HEK293 (cell line): ENCODE results near the gene KIF2C.
A peak's percentile ranks its signal among the peaks of the same experiment; 100 is the strongest.

Experiments
- BCL11B ChIP-seq: fragments of 450-650 bp; formaldehyde crosslinking; IDR thresholded peaks from 2 replicates; pipeline ENCODE4 v1.5.1; 2016; ENCODE audit warnings: low read depth, missing biosample characterization, missing genetic modification characterization
- KLF8 ChIP-seq: fragments of 450-650 bp; formaldehyde crosslinking; IDR thresholded peaks from 2 replicates; pipeline ENCODE4 v1.5.1; 2016; ENCODE audit warnings: missing biosample characterization, missing genetic modification characterization
- MEIS1 ChIP-seq: sonication (generic); formaldehyde crosslinking; IDR thresholded peaks from 2 replicates; pipeline ENCODE4 v1.8.1; 2022; ENCODE audit warnings: missing genetic modification reagents, mild to moderate bottlenecking, borderline replicate concordance
- SALL2 ChIP-seq: fragments of 450-650 bp; formaldehyde crosslinking; IDR thresholded peaks from 2 replicates; pipeline ENCODE4 v1.5.0; 2017; ENCODE audit warnings: missing biosample characterization, mild to moderate bottlenecking, missing genetic modification characterization, borderline replicate concordance
- SCRT1 ChIP-seq: fragments of 450-650 bp; formaldehyde crosslinking; IDR thresholded peaks from 2 replicates; pipeline ENCODE4 v1.5.1; 2016; ENCODE audit warnings: missing biosample characterization, missing genetic modification characterization, borderline replicate concordance
- YY1 ChIP-seq: fragments of 450-650 bp; formaldehyde crosslinking; IDR thresholded peaks from 2 replicates; pipeline ENCODE4 v1.5.1; 2018; ENCODE audit warnings: missing biosample characterization, missing genetic modification characterization
- ZBTB17 ChIP-seq: fragments of 450-650 bp; formaldehyde crosslinking; IDR thresholded peaks from 2 replicates; pipeline ENCODE4 v1.5.1; 2016; ENCODE audit warnings: missing biosample characterization, missing genetic modification characterization
- ZIC2 ChIP-seq: fragments of 450-650 bp; formaldehyde crosslinking; IDR thresholded peaks from 2 replicates; pipeline ENCODE4 v1.5.1; 2016; ENCODE audit warnings: missing biosample characterization, missing genetic modification characterization
- ZNF175 ChIP-seq: fragments of 450-650 bp; formaldehyde crosslinking; IDR thresholded peaks from 2 replicates; pipeline ENCODE4 v1.5.1; 2016; ENCODE audit warnings: missing biosample characterization, missing genetic modification characterization
- ZNF221 ChIP-seq: fragments of 450-650 bp; formaldehyde crosslinking; IDR thresholded peaks from 2 replicates; pipeline ENCODE4 v1.5.1; 2017; ENCODE audit warnings: missing biosample characterization, missing genetic modification characterization, borderline replicate concordance
- ZNF223 ChIP-seq: fragments of 450-650 bp; formaldehyde crosslinking; IDR thresholded peaks from 2 replicates; pipeline ENCODE4 v1.5.1; 2016; ENCODE audit warnings: missing biosample characterization, missing genetic modification characterization
- ZNF473 ChIP-seq: fragments of 450-650 bp; formaldehyde crosslinking; IDR thresholded peaks from 2 replicates; pipeline ENCODE4 v1.5.1; 2017; ENCODE audit warnings: missing biosample characterization, missing genetic modification characterization
- ZNF544 ChIP-seq: fragments of 450-650 bp; formaldehyde crosslinking; IDR thresholded peaks from 2 replicates; pipeline ENCODE4 v1.5.0; 2017; ENCODE audit warnings: missing biosample characterization, missing genetic modification characterization
- ZNF571 ChIP-seq: fragments of 450-650 bp; formaldehyde crosslinking; IDR thresholded peaks from 2 replicates; pipeline ENCODE4 v1.5.0; 2017; ENCODE audit warnings: missing biosample characterization, missing genetic modification characterization
- ZNF629 ChIP-seq: fragments of 450-650 bp; formaldehyde crosslinking; IDR thresholded peaks from 2 replicates; pipeline ENCODE4 v1.5.1; 2017; ENCODE audit warnings: missing biosample characterization, missing genetic modification characterization
- ZNF654 ChIP-seq: fragments of 450-650 bp; formaldehyde crosslinking; IDR thresholded peaks from 2 replicates; pipeline ENCODE4 v1.5.1; 2016; ENCODE audit warnings: low read depth, missing biosample characterization, missing genetic modification characterization
- ZNF776 ChIP-seq: fragments of 450-650 bp; formaldehyde crosslinking; IDR thresholded peaks from 2 replicates; pipeline ENCODE4 v1.5.0; 2017; ENCODE audit warnings: missing biosample characterization, missing genetic modification characterization, borderline replicate concordance
- ZSCAN16 ChIP-seq: fragments of 450-650 bp; formaldehyde crosslinking; IDR thresholded peaks from 2 replicates; pipeline ENCODE4 v1.5.1; 2016; ENCODE audit warnings: missing biosample characterization, missing genetic modification characterization
- ZSCAN30 ChIP-seq: fragments of 450-650 bp; IDR thresholded peaks from 2 replicates; pipeline ENCODE4 v1.5.1; 2018; ENCODE audit warnings: missing biosample characterization, mild to moderate bottlenecking, missing genetic modification characterization, moderate library complexity
- TF ChIP-seq, protein P1 (sequence below): fragments of 450-650 bp; formaldehyde crosslinking; optimal IDR thresholded peaks from 2 replicates; pipeline ENCODE3; 2016; ENCODE audit warnings: missing biosample characterization, mild to moderate bottlenecking, missing genetic modification characterization
- TF ChIP-seq, protein P2 (sequence below): fragments of 450-650 bp; formaldehyde crosslinking; IDR thresholded peaks from 2 replicates; pipeline ENCODE4 v1.5.1; 2016; ENCODE audit warnings: missing biosample characterization, missing genetic modification characterization
- TF ChIP-seq, protein P3 (sequence below): fragments of 450-650 bp; formaldehyde crosslinking; IDR thresholded peaks from 2 replicates; pipeline ENCODE4 v1.5.1; 2017; ENCODE audit warnings: missing biosample characterization, missing genetic modification characterization
- TF ChIP-seq, protein P4 (sequence below): fragments of 450-650 bp; formaldehyde crosslinking; conservative IDR thresholded peaks from 2 replicates; pipeline ENCODE4 v1.5.1; 2016; ENCODE audit warnings: low read depth, missing biosample characterization, missing genetic modification characterization
- TF ChIP-seq, protein P5 (sequence below): fragments of 450-650 bp; formaldehyde crosslinking; IDR thresholded peaks from 2 replicates; pipeline ENCODE4 v1.5.1; 2016; ENCODE audit warnings: missing biosample characterization, missing genetic modification characterization
- TF ChIP-seq, protein P6 (sequence below): fragments of 450-650 bp; formaldehyde crosslinking; IDR thresholded peaks from 2 replicates; pipeline ENCODE4 v1.5.1; 2016; ENCODE audit warnings: missing biosample characterization, missing genetic modification characterization

The KIF2C gene

DNA sequence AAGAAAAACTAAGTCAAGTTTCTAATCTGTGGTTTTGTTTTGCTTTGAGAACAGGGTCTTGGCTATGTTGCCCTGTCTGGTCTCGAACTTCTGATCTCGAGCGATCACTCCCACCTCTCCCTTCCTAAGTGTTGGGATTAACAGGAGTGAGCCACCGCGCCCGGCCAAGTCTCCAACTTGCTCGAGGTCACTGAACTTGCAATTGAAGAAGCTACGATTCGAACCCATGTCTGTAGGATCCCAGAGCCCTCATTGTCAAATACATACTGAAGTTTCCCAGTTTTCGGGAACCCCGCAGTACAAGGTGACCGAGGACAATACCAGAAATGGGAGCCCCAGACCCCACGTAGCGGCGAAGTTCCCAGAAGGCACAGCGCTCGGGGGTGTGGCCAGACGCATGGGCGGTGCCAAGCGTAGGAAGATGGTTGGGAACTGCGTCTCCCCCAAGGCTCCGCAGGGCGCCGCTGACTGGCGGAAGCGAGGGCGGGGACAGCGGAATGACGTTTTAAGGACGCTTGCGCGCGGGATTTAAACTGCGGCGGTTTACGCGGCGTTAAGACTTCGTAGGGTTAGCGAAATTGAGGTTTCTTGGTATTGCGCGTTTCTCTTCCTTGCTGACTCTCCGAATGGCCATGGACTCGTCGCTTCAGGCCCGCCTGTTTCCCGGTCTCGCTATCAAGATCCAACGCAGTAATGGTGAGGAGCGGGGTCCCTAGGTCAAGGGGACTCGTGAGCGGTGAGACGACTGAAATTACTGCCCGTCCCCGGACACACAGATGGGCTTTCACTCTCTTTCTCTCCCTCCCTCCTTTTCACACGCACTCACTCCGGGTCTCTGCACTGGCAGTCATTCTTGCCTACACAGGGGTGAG lies at the start of gene KIF2C (continued):
- TF ChIP-seq ZNF776 (tag by site-specific recombination) (no peak), ZNF473 (tag by site-specific recombination) (no peak), ZNF571 (tag by site-specific recombination) (no peak), ZBTB17 (tag by site-specific recombination) (peak; percentile 75), KLF8 (tag by site-specific recombination) (peak; percentile 85), MEIS1 (no peak), ZIC2 (tag by site-specific recombination) (no peak), ZNF175 (tag by site-specific recombination) (no peak), BCL11B (no peak), ZNF221 (tag by site-specific recombination) (no peak), YY1 (no peak), SALL2 (no peak), ZNF223 (tag by site-specific recombination) (no peak), ZNF629 (tag by site-specific recombination) (peak; percentile 98), ZNF544 (no peak), ZSCAN30 (tag by site-specific recombination) (peak; percentile 23; the same call in 1 of the 2 replicates), ZSCAN16 (no peak), SCRT1 (tag by site-specific recombination) (no peak), ZNF654 (tag by site-specific recombination) (no peak)
- TF ChIP-seq, protein P1, sequence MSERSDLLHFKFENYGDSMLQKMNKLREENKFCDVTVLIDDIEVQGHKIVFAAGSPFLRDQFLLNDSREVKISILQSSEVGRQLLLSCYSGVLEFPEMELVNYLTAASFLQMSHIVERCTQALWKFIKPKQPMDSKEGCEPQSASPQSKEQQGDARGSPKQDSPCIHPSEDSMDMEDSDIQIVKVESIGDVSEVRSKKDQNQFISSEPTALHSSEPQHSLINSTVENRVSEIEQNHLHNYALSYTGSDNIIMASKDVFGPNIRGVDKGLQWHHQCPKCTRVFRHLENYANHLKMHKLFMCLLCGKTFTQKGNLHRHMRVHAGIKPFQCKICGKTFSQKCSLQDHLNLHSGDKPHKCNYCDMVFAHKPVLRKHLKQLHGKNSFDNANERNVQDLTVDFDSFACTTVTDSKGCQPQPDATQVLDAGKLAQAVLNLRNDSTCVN = peak; percentile 50
- TF ChIP-seq, protein P2, sequence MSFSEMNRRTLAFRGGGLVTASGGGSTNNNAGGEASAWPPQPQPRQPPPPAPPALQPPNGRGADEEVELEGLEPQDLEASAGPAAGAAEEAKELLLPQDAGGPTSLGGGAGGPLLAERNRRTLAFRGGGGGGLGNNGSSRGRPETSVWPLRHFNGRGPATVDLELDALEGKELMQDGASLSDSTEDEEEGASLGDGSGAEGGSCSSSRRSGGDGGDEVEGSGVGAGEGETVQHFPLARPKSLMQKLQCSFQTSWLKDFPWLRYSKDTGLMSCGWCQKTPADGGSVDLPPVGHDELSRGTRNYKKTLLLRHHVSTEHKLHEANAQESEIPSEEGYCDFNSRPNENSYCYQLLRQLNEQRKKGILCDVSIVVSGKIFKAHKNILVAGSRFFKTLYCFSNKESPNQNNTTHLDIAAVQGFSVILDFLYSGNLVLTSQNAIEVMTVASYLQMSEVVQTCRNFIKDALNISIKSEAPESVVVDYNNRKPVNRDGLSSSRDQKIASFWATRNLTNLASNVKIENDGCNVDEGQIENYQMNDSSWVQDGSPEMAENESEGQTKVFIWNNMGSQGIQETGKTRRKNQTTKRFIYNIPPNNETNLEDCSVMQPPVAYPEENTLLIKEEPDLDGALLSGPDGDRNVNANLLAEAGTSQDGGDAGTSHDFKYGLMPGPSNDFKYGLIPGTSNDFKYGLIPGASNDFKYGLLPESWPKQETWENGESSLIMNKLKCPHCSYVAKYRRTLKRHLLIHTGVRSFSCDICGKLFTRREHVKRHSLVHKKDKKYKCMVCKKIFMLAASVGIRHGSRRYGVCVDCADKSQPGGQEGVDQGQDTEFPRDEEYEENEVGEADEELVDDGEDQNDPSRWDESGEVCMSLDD (tag by site-specific recombination) = peak; percentile 70; the same call in 1 of the 2 replicates
- TF ChIP-seq, protein P3, sequence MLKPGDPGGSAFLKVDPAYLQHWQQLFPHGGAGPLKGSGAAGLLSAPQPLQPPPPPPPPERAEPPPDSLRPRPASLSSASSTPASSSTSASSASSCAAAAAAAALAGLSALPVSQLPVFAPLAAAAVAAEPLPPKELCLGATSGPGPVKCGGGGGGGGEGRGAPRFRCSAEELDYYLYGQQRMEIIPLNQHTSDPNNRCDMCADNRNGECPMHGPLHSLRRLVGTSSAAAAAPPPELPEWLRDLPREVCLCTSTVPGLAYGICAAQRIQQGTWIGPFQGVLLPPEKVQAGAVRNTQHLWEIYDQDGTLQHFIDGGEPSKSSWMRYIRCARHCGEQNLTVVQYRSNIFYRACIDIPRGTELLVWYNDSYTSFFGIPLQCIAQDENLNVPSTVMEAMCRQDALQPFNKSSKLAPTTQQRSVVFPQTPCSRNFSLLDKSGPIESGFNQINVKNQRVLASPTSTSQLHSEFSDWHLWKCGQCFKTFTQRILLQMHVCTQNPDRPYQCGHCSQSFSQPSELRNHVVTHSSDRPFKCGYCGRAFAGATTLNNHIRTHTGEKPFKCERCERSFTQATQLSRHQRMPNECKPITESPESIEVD = no peak
- TF ChIP-seq, protein P4, sequence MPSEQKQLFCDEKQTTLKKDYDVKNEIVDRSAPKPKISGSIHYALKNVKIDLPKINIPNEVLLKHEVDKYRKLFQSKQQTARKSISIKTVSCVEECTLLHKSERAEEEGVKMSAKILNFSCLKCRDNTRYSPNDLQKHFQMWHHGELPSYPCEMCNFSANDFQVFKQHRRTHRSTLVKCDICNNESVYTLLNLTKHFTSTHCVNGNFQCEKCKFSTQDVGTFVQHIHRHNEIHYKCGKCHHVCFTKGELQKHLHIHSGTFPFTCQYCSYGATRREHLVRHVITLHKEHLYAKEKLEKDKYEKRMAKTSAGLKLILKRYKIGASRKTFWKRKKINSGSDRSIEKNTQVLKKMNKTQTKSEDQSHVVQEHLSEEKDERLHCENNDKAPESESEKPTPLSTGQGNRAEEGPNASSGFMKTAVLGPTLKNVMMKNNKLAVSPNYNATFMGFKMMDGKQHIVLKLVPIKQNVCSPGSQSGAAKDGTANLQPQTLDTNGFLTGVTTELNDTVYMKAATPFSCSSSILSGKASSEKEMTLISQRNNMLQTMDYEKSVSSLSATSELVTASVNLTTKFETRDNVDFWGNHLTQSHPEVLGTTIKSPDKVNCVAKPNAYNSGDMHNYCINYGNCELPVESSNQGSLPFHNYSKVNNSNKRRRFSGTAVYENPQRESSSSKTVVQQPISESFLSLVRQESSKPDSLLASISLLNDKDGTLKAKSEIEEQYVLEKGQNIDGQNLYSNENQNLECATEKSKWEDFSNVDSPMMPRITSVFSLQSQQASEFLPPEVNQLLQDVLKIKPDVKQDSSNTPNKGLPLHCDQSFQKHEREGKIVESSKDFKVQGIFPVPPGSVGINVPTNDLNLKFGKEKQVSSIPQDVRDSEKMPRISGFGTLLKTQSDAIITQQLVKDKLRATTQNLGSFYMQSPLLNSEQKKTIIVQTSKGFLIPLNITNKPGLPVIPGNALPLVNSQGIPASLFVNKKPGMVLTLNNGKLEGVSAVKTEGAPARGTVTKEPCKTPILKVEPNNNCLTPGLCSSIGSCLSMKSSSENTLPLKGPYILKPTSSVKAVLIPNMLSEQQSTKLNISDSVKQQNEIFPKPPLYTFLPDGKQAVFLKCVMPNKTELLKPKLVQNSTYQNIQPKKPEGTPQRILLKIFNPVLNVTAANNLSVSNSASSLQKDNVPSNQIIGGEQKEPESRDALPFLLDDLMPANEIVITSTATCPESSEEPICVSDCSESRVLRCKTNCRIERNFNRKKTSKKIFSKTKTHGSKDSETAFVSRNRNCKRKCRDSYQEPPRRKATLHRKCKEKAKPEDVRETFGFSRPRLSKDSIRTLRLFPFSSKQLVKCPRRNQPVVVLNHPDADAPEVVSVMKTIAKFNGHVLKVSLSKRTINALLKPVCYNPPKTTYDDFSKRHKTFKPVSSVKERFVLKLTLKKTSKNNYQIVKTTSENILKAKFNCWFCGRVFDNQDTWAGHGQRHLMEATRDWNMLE (tag by site-specific recombination) = no peak
- TF ChIP-seq, protein P5, sequence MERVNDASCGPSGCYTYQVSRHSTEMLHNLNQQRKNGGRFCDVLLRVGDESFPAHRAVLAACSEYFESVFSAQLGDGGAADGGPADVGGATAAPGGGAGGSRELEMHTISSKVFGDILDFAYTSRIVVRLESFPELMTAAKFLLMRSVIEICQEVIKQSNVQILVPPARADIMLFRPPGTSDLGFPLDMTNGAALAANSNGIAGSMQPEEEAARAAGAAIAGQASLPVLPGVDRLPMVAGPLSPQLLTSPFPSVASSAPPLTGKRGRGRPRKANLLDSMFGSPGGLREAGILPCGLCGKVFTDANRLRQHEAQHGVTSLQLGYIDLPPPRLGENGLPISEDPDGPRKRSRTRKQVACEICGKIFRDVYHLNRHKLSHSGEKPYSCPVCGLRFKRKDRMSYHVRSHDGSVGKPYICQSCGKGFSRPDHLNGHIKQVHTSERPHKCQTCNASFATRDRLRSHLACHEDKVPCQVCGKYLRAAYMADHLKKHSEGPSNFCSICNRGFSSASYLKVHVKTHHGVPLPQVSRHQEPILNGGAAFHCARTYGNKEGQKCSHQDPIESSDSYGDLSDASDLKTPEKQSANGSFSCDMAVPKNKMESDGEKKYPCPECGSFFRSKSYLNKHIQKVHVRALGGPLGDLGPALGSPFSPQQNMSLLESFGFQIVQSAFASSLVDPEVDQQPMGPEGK = 0 out of 2 replicates have a peak, but pooled peaks have one; percentile 42
- TF ChIP-seq, protein P6, sequence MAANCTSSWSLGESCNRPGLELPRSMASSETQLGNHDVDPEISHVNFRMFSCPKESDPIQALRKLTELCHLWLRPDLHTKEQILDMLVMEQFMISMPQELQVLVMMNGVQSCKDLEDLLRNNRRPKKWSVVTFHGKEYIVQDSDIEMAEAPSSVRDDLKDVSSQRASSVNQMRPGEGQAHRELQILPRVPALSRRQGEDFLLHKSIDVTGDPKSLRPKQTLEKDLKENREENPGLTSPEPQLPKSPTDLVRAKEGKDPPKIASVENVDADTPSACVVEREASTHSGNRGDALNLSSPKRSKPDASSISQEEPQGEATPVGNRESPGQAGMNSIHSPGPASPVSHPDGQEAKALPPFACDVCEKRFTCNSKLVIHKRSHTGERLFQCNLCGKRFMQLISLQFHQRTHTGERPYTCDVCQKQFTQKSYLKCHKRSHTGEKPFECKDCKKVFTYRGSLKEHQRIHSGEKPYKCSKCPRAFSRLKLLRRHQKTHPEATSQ (tag by site-specific recombination) = no peak
